ENCODE data around the gene PRPF31.

Gene PRPF31

DNA sequence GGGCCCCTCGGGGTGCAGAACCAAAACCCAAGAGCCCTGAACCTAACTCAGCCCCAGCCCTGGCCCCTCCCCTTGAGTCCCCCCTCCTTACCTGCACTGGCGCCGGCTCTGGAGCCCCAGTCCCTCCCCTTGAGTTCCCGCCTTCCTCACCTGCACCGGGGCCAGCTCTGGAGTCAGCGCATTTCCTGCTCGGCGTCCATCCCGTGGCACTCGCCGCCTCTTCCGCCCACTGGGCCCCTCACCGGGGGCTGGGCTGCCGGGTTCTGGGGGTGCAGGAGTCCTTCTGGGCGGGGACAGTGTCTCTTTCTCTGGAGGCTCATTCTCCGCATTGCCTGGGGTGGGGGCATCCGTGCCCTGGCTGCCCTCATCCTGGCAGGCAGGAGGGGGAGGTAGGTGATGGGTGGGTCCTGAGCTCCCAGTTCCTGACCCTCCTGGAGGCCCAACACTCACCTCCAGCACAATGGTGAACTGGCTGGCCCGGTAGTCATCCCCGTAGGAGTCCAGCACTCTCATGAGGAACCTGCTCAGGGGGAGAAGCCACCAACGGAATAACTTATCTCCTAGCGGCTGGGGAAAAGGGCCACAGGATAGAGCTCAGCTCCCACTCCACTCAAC, 7.6 kb upstream of the PRPF31 start:
- DNase-seq, result no peak

DNA sequence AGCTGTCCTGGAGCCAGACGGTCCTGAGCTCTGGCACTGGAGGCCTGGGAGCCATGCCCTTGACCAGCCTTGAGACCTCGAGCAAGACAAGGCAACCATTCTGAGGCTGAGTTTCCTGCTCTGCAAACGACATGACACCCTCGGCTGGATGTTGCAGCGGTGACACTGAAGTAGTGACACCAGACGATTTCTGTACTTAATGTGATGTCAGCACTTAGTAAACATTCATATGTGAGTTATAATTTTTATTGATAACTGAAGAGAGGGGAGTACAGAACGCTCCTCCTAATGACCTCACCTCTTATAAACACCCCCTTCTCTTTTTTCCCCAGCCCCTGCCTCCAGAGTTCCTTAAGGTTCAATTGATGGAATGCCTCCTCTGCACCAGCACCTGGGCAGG, 7.1 kb upstream of the PRPF31 start:
- no peak for DNase-seq

DNA sequence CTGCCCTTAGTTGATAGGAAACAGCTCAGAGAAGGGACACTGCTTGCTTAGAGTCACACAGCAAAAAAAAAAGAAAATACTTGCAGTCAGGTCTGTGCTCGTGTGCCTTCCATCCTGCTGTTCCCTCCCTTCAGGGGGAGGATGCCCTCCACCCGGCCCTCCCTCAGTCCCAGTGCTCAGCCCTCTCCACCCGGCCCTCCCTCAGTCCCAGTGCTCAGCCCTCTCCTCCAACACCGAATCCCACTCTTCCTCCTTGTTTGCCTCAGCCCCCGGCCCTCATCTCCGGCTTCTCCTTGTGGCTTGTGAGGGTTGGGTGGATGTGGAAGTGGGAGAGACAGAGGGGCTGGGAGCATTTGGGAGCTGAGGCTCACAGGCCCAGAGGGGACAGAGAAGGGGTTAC, 5.9 kb upstream of the PRPF31 start:
- no peak for DNase-seq

DNA sequence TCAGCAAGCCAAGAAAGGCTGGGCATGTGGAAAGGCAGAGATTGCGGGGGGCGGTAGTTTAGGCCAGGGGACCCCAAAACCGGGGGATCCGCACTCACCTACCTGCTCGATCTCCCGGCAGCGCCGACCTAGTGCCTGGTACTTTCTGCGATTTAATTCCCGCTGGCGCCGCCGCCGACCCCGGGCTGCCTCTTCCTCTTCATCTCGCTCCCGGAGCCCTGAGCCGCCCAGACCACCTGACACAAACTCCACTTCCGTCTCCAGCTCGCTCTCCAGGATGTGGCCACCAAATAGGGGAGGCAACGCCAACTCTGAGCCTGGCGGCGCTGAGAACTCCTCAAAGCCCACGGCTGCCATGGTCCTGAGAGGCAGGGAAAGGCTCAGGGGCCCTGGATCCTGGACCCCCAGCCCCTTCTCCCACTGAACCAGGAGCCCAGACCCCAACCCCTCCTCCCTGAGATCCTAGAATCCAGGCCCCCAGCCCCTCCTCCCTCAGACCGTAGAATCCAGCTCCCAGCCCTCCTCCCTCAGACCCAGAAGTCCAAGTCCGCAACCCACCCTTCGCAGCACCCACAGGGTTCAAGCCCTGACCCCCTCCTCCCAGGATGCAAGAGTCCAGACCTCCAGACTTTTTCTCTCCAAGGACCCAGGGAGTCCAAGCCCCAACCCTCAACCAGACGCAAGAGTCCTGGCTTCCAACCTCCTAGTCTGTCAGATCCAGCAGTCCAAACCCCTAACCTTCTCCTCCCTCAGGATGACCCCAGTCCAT, 1.0 kb upstream of the PRPF31 start:
- DNase-seq, result peak; percentile 40

DNA sequence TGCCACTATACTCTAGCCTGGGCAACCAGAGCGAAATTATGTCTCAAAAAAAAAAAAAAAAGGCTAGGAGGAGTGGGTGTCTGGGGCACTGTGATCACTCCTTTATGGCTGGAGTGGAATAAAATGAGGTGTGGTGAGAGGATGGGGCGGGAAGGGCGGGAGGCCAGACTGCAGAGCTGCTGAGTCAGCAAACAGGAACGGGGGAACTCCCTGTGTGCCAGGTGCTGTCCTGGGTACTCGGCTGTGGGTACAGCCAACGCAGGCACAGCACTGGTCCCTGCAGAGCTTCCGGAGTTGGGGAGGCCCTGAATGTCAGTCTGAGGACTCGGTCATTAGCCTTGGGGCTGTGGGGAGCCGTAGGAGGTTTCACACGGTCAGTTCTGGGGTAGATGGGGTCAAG, 5.7 kb downstream of the PRPF31 start:
- DNase-seq, result no peak

DNA sequence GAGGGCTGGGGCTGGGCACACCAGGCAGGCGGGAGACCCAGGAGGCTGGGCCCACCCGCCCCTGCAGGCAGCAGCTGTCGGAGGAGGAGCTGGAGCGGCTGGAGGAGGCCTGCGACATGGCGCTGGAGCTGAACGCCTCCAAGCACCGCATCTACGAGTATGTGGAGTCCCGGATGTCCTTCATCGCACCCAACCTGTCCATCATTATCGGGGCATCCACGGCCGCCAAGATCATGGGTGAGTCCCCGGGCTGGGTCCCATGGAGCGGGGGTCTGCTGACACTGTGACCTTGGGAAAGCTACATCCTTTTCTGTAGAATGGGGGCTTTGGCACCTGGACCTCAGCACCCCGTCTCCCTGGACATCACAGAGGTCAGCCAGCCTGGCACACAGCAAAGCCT, 8.1 kb downstream of the PRPF31 start:
- DNase-seq, result no peak

DNA sequence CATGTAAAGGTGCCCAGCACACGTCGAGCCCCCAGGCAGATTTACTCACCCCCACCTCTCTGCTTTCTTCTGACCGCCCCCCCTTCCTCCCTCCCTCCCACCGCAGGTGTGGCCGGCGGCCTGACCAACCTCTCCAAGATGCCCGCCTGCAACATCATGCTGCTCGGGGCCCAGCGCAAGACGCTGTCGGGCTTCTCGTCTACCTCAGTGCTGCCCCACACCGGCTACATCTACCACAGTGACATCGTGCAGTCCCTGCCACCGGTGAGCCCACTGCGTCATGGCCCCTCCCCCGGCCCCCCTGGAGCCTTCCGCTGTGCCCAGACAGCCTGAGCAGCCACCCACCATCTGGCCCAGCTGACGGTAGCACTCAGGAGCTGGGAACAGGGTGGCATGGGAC, 8.8 kb downstream of the PRPF31 start:
- DNase-seq, result no peak

DNA sequence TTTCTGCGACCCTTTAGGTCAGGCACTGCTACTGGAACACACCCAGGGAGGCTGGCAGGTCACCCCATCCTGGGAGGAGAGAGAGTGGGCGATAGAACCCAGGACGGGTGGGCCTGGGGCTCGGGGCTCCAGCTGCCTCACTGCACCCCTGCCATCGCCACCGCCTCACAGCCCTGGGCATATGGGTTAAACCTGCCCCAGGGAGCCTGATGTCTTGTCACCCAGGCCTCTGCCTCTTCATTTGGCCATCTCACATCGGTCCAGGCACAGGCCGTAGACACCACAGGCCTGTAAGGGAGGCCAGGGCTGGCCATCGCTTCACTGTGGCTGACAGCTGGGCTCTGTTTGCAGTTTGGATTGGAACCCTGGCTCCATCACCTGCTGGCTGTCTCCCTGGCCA, 10.2 kb downstream of the PRPF31 start:
- DNase-seq, result no peak

DNA sequence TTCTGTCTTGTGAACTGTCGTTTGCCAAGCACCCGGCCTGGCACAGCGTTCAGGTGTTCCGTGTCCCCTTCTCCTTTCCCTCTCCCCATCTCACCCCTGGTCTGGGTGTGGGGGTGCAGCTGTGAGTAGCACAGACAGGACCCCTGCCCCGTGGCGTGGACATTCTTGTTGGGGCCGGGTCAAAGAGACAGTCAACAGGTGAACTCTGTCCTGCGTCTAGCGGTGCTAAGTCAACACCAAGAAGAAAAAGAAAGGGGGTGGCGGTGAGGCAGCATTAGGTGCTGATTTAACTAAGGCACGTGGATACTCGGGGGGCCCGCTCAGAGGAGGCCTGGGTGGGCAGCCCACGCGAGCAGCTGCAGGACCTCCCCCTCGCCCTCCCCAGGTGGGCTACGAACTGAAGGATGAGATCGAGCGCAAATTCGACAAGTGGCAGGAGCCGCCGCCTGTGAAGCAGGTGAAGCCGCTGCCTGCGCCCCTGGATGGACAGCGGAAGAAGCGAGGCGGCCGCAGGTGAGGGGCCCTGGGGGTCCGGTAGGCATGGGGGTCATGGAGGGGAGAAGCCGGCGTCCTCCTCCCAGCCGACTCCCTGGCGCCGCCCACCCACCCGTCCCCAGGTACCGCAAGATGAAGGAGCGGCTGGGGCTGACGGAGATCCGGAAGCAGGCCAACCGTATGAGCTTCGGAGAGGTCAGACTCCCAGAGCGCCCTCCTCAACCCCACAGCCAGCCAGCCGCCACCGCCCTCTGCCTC, 12.3 kb downstream of the PRPF31 start:
- DNase-seq, result no peak

DNA sequence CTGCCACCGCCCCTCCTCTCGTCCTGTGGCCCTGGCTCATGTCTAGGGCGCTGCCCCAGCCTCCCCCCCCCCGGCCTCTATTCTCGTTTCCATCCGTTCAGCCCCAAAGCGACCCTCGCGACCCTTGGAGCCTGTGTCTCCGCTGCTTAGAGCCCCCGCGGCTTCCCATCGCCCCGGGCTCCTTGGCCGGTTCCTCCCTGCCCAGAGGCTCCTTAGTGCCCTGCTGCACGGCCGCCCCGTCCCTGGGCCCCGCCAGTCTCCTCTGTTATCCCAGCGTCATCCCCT, 12.8 kb downstream of the PRPF31 start:
- DNase-seq, result no peak

DNA sequence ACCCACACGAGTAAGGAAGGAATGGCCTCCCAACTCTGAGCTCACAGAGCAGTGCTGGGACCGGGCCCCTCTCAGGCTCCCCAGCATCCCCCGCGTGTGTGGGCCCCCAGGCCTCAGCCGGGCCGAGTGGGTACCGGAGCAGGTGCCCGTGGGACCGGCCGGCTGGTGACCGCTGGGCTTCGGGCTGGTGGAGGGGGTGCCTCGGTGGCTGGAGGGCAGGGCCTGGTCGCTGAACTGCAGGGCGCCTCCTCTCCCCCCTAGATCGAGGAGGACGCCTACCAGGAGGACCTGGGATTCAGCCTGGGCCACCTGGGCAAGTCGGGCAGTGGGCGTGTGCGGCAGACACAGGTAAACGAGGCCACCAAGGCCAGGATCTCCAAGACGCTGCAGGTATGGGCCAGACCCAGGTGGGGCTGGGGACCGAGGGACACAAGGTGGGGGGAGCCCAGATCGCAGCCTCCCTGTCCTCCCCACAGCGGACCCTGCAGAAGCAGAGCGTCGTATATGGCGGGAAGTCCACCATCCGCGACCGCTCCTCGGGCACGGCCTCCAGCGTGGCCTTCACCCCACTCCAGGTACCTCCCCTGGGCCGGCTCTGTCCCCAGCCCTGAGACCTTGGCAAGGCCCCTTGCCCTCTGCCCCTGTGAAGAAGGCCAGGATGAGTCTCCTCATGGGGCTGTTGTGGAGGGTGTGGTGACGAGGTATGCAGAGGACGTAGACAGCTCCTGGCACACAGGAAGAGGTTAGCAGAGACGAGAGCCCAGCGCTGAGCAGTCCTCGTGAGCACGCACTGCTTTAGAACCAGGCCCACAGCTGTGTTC, 13.5 kb downstream of the PRPF31 start:
- no peak for DNase-seq

DNA sequence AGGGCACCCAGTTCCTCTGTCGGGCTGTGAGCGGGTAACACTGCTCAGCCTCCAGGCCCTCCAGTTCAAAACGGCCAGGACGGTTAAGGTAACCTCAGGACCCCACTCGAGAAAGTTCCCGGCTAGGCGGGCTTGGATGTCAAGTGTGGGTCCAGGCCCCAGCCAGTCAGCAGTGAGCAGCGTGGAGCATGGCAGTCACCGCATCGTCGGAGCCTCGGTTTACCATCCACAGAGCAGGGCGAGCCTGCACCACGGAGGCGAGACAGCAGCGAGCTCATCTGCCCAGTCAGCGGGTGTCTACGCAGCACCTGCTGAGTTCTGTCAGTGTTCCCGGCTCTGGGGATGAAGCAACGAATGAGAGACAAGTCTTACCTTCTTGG, 14.1 kb downstream of the PRPF31 start:
- no peak for DNase-seq

DNA sequence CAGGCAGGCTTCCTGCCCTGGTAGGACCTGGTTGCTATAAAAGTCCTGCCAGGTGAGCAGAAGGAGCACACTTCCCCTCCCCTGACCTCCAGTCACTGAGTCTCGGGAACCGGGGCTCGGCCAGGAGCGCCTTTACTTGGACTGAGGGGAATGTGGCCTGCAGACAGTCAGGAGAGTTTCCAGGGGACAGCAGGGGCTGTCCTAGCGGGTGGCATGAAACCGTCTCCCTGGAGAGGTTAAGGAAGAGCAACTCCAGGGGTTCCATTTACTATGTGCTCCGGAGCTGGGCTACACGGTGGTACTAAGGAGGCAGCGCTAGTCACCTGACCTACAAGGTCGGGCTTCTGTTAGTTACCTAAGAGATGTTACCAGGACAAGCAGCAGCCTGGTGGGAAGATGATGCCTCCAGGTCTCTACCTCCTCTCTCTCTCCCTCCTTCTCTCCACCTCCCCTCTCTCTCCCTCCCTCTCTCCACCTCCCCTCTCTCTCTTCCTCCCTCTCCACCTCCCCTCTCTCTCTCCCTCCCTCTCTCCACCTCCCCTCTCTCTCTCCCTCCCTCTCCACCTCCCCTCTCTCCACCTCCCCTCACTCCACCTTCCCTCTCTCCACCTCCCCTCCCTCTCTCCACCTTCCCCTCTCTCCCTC, 17.9 kb downstream of the PRPF31 start:
- no peak for DNase-seq

DNA sequence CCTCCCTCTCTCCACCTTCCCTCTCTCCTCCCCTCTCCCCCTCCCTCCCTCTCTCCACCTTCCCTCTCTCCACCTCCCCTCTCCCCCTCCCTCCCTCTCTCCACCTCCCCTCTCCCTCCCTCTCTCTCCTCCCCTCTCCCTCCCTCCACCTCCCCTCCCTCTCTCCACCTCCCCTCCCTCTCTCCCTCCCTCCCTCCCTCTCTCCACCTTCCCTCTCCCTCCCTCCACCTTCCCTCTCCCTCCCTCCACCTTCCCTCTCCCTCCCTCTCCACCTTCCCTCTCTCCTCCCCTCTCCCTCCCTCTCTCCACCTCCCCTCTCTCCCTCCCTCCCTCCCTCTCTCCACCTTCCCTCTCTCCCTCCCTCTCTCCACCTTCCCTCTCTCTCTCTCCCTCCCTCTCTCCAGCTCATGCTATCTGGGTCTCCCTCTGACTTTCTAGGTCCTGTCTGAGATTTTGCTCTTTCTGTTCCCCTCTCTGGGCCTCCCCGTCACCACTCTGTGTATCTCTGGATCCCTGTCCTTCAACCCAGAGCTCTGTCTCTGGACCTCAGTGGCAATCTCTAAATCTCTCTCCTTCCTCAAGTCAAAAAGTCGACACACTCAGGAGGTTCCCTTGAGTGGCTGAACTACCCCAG, 18.5 kb downstream of the PRPF31 start:
- DNase-seq, result no peak

DNA sequence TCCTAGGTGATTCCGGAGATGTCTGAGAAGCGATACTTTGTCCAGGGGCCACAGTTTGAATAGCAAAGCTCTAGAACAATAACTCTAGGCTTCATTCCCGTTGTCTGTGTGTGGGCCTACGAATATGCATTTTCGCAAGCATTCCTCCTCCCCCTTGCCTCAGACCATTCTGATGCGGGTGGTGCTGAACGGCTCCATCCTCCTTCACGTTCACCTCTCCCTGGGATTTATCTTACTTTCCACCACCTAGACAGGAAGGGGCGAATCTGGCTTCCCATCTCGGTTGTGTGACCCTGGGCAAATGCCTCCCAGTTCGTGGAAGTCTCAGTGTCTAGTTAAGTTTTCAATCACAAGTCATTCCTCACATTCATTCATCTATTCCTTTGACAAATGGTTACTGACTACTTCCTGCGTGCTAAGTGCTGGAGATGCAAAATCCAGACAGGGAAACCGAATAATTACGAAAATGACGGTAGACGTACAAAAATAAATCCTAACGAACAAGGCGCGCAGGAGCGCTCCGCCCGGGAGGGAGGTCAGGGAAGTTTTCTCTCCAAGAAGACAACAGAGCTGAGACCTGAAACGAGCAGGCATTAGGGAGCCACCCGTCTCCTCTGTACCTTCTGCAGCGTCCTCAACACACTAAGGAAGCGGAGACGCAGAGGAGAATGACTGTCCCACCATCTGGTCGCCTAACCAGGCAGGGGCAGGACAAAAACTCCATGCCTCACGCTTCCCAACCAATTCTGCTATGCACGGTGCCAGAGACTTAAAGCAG, 20.7 kb downstream of the PRPF31 start:
- DNase-seq, result no peak

DNA sequence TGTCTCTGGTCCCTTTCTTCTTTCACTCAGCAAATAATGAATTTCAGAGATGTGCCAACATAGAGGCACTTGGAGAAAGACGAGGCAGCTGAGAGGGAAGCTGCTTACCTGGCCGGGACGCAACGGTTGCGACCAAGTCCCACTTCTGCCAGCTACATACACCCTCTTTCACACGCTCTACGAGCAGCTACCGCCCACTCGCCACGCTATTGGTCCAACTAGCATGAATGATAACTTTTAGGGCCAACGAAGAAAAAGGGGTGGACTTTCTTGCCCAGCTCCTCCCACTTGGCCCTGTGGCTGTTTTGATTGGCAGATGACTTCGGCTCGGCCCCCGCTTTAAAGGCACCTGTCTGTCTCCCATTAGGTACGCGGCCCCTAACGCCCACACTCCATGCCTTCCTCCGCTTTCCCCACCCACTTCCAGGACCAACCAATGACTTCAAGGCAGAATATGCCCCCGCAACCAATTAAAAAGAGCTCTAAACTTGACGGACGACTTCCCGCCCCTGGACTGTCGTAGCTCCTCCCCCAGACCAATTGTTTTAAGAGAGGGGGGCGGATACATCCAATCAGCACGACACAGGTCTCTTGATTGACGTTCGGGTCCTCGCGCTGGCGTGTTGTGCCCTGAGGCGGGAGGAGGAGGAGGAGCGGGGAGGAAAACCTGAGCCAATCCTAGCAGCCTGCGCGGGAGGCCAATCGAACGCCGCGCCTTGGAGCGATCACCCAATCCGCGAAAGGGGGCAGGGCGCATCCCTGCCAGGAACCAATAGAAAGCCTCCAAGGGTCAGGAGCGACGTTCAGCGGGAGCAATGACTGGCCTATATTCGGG, 21.5 kb downstream of the PRPF31 start:
- DNase-seq, result peak; percentile 96

DNA sequence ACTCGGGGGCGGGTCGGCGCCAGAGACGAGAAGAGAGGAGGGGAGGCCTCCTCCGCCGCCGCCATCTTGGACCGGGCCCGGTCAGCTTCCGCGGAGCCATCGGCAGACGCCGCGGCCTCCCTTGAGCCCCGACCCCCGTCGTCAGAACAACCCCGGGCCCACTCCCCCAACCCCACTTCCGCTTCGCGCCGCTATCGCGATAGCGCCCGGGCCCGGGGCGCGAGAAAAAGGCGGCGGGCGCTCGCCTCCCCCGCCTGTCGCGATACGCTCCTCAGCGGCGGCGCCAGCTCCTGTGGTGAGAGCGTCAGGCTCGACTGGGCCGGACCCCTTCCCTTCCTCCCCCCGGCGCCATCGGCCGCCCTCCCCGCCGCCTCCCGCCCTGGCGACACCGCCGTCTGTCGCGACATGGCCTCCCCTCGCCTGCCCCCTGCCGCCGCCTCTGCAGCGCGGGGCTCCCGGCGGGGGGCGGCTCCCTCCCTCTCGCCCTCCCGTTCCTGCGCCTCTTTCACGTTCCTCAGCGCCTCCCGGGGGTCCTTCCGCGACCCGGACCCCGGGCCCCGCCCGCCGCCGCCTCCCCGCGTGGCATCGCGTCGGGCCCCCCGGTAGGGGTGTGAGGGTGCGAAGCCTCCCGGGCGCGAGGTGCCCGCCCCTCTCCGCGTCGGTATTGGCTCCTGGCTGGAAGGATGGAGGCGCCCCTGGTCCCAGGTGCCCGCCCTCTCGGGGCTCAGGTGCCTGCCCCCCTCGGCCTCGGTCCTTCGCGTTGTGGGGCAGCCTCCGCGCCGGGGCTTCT, 22.3 kb downstream of the PRPF31 start, which contains the start of gene CNOT3:
CNOT3 (plus strand) TSS at position 64 of the 790 bp plus-strand sequence. CDS start 5,217 bp downstream, outside the sequence.
- DNase-seq, result no peak

DNA sequence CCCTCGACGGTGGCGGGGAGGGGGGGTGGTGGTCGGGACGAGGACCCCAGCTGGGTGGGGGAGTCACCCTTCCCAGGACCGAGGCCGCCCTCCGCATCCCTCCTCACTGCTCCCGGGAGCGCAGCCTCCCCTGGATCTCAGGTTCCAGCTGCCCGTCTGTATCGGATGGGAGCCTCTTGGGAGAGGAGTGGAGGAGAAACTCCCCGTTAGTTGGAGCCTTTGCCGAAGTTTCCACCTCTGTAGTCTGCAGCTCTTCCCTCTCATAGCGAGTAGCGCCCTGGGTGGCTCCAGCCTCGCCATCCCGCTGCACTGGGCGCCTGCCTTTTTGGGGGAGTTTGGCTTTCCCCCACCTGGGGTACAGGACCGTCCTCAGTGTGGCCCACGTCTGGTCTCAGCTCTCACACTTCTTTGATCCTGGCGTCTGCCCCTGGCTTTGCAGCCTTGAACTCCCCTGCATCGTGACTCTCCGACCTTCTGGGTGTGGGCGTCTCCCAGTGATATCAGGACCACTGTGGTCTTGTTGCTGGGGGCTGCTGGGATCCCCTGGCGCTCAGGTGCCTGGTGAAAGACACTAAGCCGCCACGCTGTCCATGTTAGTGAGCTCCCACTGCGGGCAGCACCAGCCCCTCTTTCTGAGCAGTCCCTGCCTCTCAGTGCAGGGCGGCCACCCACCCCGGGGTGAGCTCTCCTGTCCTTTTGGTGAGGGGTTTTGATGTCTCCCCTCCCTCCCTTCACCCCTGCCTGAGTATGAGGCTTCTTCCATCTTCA, 23.1 kb downstream of the PRPF31 start:
- no peak for DNase-seq

DNA sequence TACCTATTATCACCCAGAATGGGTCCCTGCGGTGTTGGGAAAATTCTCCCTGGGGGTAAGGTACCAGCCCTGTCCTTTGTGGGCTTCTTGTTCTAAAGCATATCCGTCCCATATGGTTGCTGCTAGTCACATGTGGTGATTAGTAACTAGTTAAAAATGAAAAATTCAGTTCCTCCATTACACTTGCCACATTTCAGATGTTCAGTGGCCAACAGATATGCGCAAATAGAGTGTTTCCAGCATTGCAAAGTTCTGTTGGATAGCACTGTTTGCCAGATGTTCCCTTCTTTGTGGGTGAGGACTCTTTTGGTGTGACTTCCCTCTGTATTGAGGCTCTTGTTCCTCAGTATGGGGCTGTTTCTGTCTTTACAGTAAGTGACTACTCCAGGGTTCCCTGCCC, 25.8 kb downstream of the PRPF31 start:
- DNase-seq, result no peak
